Mesenchymal stem cell (in vitro differentiated cells and primary cell): ENCODE results near the gene IKZF3.

Source experiments
- DNase-seq: peaks from one replicate; pipeline ENCODE4 v3.0.0-alpha.2; 2013
- H2AFZ ChIP-seq: one replicate; pipeline ENCODE4 v1.6.1; 2013; ENCODE audit warnings: low read depth, mild to moderate bottlenecking, control low read depth, inconsistent platforms, low read length, moderate library complexity
- H2AK5ac ChIP-seq: 2 replicates; pipeline ENCODE4 v1.6.1; 2013; ENCODE audit warnings: low read length, moderate library complexity, mild to moderate bottlenecking, inconsistent platforms; ENCODE audit not compliant: severe bottlenecking
- H2BK120ac ChIP-seq: one replicate; pipeline ENCODE4 v1.6.1; 2013; ENCODE audit warnings: low read depth, mild to moderate bottlenecking, inconsistent platforms, low read length, moderate library complexity
- H2BK12ac ChIP-seq, 2 experiments: one replicate each; pipeline ENCODE4 v1.6.1; 2013; ENCODE audit warnings: inconsistent platforms in 2 of 2, low read length in 2 of 2, mild to moderate bottlenecking in 2 of 2, moderate library complexity in 2 of 2, control low read depth in 1 of 2
- H2BK15ac ChIP-seq: one replicate; pipeline ENCODE4 v1.6.1; 2013; ENCODE audit warnings: mild to moderate bottlenecking, low read depth, inconsistent platforms; ENCODE audit not compliant: poor library complexity, severe bottlenecking
- H2BK5ac ChIP-seq: 2 replicates; pipeline ENCODE4 v1.6.1; 2013; ENCODE audit warnings: low read depth, mild to moderate bottlenecking, low read length, control low read depth, inconsistent platforms; ENCODE audit not compliant: poor library complexity, severe bottlenecking
- H3K14ac ChIP-seq, 2 experiments: one replicate each; pipeline ENCODE4 v1.6.1; 2013; ENCODE audit warnings: inconsistent platforms in 2 of 2, low read length in 2 of 2, control low read depth in 1 of 2, mild to moderate bottlenecking in 1 of 2, moderate library complexity in 1 of 2
- H3K18ac ChIP-seq, 2 experiments: one replicate each; pipeline ENCODE4 v1.6.1; 2013; ENCODE audit warnings: inconsistent platforms in 2 of 2, low read length in 2 of 2, control low read depth in 1 of 2, low read depth in 1 of 2, mild to moderate bottlenecking in 1 of 2
- H3K23ac ChIP-seq, 2 experiments: one replicate each; pipeline ENCODE4 v1.6.1; 2013; ENCODE audit warnings: inconsistent platforms in 2 of 2, low read length in 2 of 2, mild to moderate bottlenecking in 2 of 2, moderate library complexity in 2 of 2, control low read depth in 1 of 2
- H3K27ac ChIP-seq: 2 replicates; pipeline ENCODE4 v1.5.1; 2013; ENCODE audit warnings: mild to moderate bottlenecking, moderate library complexity, low read length, control low read depth, inconsistent platforms; ENCODE audit not compliant: poor library complexity, severe bottlenecking
- H3K27me3 ChIP-seq, 2 experiments: 2 replicates each; pipeline versions ENCODE4 v1.6.1 to v1.7.0; 2013; ENCODE audit warnings: low read length in 2 of 2, mild to moderate bottlenecking in 2 of 2, moderate library complexity in 2 of 2, control low read depth in 1 of 2, inconsistent platforms in 1 of 2; ENCODE audit not compliant: control insufficient read depth in 1 of 2, insufficient read depth in 1 of 2
- H3K36me3 ChIP-seq, 2 experiments: 2 replicates each; pipeline versions ENCODE4 v1.6.1 to v1.7.0; 2013; ENCODE audit warnings: low read length in 2 of 2, control low read depth in 1 of 2, inconsistent platforms in 1 of 2, low read depth in 1 of 2, mild to moderate bottlenecking in 1 of 2; ENCODE audit not compliant: insufficient read depth in 2 of 2, control insufficient read depth in 1 of 2
- H3K4ac ChIP-seq, 2 experiments: one replicate each; pipeline ENCODE4 v1.6.1; 2013; ENCODE audit warnings: inconsistent platforms in 2 of 2, low read length in 2 of 2, mild to moderate bottlenecking in 2 of 2, moderate library complexity in 2 of 2, control low read depth in 1 of 2, low read depth in 1 of 2
- H3K4me1 ChIP-seq: 2 replicates; pipeline ENCODE4 v1.6.1; 2013; ENCODE audit warnings: low read depth, low read length, control low read depth; ENCODE audit not compliant: control insufficient read depth, insufficient read depth
- H3K4me2 ChIP-seq: 2 replicates; pipeline ENCODE4 v1.6.1; 2013; ENCODE audit warnings: low read length, mild to moderate bottlenecking, inconsistent platforms; ENCODE audit not compliant: poor library complexity, severe bottlenecking
- H3K4me3 ChIP-seq, 2 experiments: 2 replicates each; pipeline versions ENCODE4 v1.5.1 to v1.7.0; 2013; ENCODE audit warnings: low read length in 2 of 2, mild to moderate bottlenecking in 2 of 2, control low read depth in 1 of 2, low read depth in 1 of 2; ENCODE audit not compliant: insufficient read depth in 1 of 2
- H3K79me1 ChIP-seq: replicated peaks from 2 replicates; pipeline ENCODE4 v1.6.1; 2013; ENCODE audit warnings: mild to moderate bottlenecking, control low read depth, low read length, inconsistent platforms; ENCODE audit not compliant: poor library complexity, severe bottlenecking
- H3K9ac ChIP-seq: 2 replicates; pipeline ENCODE4 v1.7.0; 2013; ENCODE audit warnings: mild to moderate bottlenecking, low read length, moderate library complexity
- H3K9me3 ChIP-seq: 2 replicates; pipeline ENCODE4 v1.7.0; 2013; ENCODE audit warnings: mild to moderate bottlenecking, low read length; ENCODE audit not compliant: control insufficient read depth
- H4K8ac ChIP-seq: one replicate; pipeline ENCODE4 v1.6.1; 2013; ENCODE audit warnings: inconsistent platforms, mild to moderate bottlenecking, low read length, moderate library complexity
- H4K91ac ChIP-seq: one replicate; pipeline ENCODE4 v1.6.1; 2013; ENCODE audit warnings: mild to moderate bottlenecking, low read length, inconsistent platforms
- WGBS: methylation state at CpG from one replicate; pipeline ENCODE4 v1.1.7; 2013; ENCODE audit warnings: mixed read lengths; 5-methylcytosine and 5-hydroxymethylcytosine counted together

Gene IKZF3

DNA sequence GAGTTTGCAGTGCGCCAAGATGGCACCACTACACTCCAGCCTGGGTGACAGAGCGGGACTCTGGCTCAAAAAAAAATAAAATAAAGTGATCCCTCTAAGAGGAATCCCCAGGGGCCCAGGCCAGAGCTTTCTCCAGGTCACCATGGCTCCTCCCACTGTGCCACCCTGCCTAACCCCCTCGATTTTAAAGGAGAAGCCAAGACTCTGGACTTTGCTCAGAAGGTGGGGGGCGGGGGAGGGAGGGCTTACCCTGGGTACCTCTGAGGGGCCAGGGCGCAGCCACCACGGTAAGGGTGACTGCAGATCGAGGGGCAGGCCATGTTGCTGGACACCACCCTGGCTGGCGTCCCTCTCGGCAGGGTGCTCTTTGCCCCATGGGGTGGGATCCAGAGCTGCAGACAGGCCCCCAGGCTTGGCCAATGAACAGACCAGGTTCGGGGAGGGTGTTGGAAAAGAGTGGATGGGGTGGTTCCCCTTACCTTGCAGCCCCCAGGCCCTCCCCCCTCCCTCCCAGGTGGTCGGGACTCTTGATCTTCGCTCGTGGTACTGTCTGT is 126.8 kb downstream of the IKZF3 start:
- Histone ChIP-seq H4K8ac (no peak overlapping the region), H2BK120ac (no peak overlapping the region), H3K9me3 (no peaks in the 10 kb centered on the region), H3K27ac (no peak overlapping the region), H3K9ac (no peak overlapping the region), H3K4ac (no peak overlapping the region), H3K36me3 (peaks cover 0 to 4% of the 10 kb centered on the region in 2 experiments), H2BK12ac (no peak overlapping the region), H3K4me3 (peak overlapping the region in 1 of 2 experiments; percentile 66), H3K4me1 (peaks cover 31% of the 10 kb centered on the region), H3K23ac (no peak overlapping the region), H4K91ac (no peak overlapping the region), H2AFZ (no peak overlapping the region), H3K14ac (no peak overlapping the region), H3K18ac (no peak overlapping the region), H2BK5ac (no peak overlapping the region), H2AK5ac (peak overlapping the region; percentile 55), H3K79me1 (peaks cover 13% of the 10 kb centered on the region), H3K27me3 (peaks cover 0 to 2% of the 10 kb centered on the region in 2 experiments), H2BK15ac (no peak overlapping the region), H3K4me2 (peak overlapping the region; percentile 93)
- no peak for DNase-seq
- 50% methylated on average over 13 of the region's 13 CpGs for WGBS

DNA sequence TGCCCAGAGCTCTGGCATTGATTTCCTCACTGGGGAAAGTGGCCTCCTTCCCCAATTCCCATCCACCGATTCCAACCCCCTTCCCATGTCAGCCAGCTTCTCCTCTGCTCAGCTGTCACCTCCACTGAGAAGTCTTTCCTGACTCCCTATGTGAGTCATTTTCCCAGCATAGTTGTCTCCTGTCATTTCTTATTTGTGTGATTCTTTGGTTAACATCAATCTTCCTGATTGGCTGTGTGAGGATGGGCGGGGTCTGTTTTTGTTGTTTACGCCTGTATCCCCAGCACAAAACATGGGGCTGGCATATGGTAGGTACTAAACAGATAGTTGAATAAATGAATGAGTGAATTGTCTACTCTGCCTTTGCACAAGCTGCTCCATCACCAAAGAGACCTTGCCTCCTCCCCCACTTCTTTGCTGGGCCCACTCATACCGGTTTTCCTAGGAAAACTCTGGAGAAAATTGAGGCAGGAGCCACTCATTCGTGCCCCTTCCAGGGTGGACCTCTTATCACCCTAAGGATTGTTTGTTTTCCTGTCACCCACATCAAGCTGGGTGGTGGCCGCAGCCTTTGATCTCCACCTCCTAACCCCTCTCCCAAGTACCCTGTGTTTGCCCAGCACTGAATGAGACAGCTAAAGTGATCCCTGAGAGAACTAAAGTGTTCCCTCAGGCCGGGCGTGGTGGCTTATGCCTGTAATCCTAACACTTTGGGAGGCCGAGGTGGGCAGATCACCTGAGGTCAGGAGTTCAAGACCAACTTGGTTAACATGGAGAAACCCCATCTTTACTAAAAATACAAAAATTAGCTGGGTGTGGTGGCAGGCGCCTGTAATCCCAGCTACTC is 127.6 kb downstream of the IKZF3 start:
- no peak overlapping the region for H2BK5ac ChIP-seq
- H3K36me3 ChIP-seq, result no peaks in the 10 kb centered on the region
- H3K4me3 ChIP-seq, result no peak overlapping the region
- no peaks in the 10 kb centered on the region for H3K9me3 ChIP-seq
- H3K27me3 ChIP-seq, result peaks cover 0 to 2% of the 10 kb centered on the region in 2 experiments
- H3K79me1 ChIP-seq, result peaks cover 13% of the 10 kb centered on the region
- no peak overlapping the region for H2AFZ ChIP-seq
- no peak overlapping the region for H2AK5ac ChIP-seq
- H4K91ac ChIP-seq, result no peak overlapping the region
- H2BK12ac ChIP-seq, result no peak overlapping the region
- H3K14ac ChIP-seq, result no peak overlapping the region
- no peak overlapping the region for H3K4me2 ChIP-seq
- WGBS, result 74% methylated on average over 10 of the region's 10 CpGs
- no peak for DNase-seq
- no peak overlapping the region for H3K9ac ChIP-seq
- H4K8ac ChIP-seq, result no peak overlapping the region
- peaks cover 31% of the 10 kb centered on the region for H3K4me1 ChIP-seq
- no peak overlapping the region for H2BK120ac ChIP-seq
- H3K27ac ChIP-seq, result no peak overlapping the region
- H3K18ac ChIP-seq, result no peak overlapping the region
- H3K23ac ChIP-seq, result no peak overlapping the region
- no peak overlapping the region for H2BK15ac ChIP-seq
- H3K4ac ChIP-seq, result no peak overlapping the region

DNA sequence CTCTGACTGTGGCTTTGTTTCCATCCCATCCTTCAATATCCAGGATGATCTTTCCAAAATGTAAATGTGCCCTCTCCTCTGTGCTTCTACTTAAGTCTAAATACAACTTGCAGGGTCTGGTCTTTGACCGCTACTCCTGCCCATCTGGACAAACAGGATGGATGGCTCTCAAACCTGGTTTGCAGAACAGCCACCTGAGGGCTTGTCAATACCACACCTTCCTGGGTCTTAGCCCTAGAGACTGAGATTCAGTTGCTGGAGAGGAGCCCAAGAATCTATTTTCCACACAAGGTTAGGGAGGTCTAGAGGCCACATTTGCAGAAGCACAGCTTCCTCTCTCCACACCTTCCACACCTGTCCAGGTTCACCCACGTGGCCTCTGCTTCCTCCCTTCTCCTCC is 128.2 kb downstream of the IKZF3 start:
- no peak overlapping the region for H3K4ac ChIP-seq
- no peak overlapping the region for H3K23ac ChIP-seq
- no peak overlapping the region for H2AK5ac ChIP-seq
- H3K79me1 ChIP-seq, result peaks cover 8% of the 10 kb centered on the region
- H3K4me3 ChIP-seq, result no peak overlapping the region
- H3K9ac ChIP-seq, result no peak overlapping the region
- 72% methylated on average over 2 of the region's 2 CpGs for WGBS
- H2BK15ac ChIP-seq, result no peak overlapping the region
- H2BK12ac ChIP-seq, result no peak overlapping the region
- H3K27ac ChIP-seq, result no peak overlapping the region
- no peak overlapping the region for H3K4me2 ChIP-seq
- H3K36me3 ChIP-seq, result no peaks in the 10 kb centered on the region
- H3K18ac ChIP-seq, result no peak overlapping the region
- no peaks in the 10 kb centered on the region for H3K9me3 ChIP-seq
- peaks cover 25% of the 10 kb centered on the region for H3K4me1 ChIP-seq
- peaks cover 0 to 2% of the 10 kb centered on the region in 2 experiments for H3K27me3 ChIP-seq
- H2AFZ ChIP-seq, result no peak overlapping the region
- no peak overlapping the region for H4K8ac ChIP-seq
- H2BK5ac ChIP-seq, result no peak overlapping the region
- no peak overlapping the region for H4K91ac ChIP-seq
- H2BK120ac ChIP-seq, result no peak overlapping the region
- no peak for DNase-seq
- H3K14ac ChIP-seq, result no peak overlapping the region

DNA sequence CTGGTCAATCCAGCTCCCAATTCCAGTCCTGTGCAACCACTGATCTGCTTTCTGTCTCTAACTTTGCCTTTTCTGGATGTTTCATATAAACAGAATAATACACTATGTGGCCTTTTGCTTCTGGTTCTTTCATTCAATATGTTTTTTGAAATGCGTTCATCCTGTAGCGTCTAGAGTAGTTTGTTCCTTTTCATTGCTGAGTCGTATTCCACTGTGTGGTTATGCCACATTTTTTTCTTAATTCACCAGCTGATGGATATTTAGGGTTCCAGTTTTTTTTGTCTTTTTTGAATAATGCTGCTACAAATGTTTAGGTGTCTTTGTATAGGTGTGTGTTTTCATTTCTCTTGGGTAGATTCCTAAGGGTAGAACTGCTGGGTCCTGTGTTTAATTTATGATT is 131.5 kb downstream of the IKZF3 start:
- H3K9ac ChIP-seq, result no peak overlapping the region
- H3K4me1 ChIP-seq, result peaks cover 12% of the 10 kb centered on the region
- H3K27ac ChIP-seq, result no peak overlapping the region
- no peak overlapping the region for H3K4ac ChIP-seq
- H4K8ac ChIP-seq, result no peak overlapping the region
- H4K91ac ChIP-seq, result no peak overlapping the region
- H2BK15ac ChIP-seq, result no peak overlapping the region
- H2BK5ac ChIP-seq, result no peak overlapping the region
- no peak overlapping the region for H3K23ac ChIP-seq
- DNase-seq, result no peak
- H2BK12ac ChIP-seq, result no peak overlapping the region
- no peak overlapping the region for H3K18ac ChIP-seq
- peaks cover 12% of the 10 kb centered on the region for H3K79me1 ChIP-seq
- H2AK5ac ChIP-seq, result no peak overlapping the region
- 95% methylated on average over 3 of the region's 3 CpGs for WGBS
- H2BK120ac ChIP-seq, result no peak overlapping the region
- no peaks in the 10 kb centered on the region for H3K9me3 ChIP-seq
- no peak overlapping the region for H3K4me3 ChIP-seq
- no peak overlapping the region for H3K4me2 ChIP-seq
- H3K36me3 ChIP-seq, result peaks cover 17 to 20% of the 10 kb centered on the region in 2 experiments
- no peak overlapping the region for H2AFZ ChIP-seq
- H3K14ac ChIP-seq, result no peak overlapping the region
- no peaks in the 10 kb centered on the region for H3K27me3 ChIP-seq
